ENCODE results near the gene GEMIN4. TPM values are rescaled to one million over a fixed set of nuclear protein-coding genes. Genes with fewer than 3 reads are reported as not detected.

GEMIN4 gene
- total RNA-seq, 1 experiment from 2014 or later = 24.6 TPM

DNA sequence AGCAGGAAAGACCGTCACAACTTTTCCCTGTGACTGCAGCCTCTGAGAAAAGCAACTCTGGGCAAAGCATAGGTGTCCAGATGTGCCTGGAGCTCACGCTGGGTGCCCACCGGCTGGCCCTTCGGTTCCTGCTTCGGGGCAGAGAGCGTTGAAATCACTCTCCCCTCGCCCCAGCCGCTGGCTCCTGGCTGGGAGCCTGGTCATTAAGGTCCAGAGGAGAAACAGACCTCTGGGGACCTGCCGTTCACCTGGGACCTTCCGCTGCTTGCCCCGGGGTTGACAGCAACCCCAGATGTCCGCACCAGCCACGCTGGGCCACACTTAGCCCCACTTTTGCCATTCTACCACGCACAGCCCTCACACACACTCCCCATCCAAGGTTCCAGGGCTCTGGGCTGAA is 43.2 kb upstream of the GEMIN4 start:
- peak overlapping the region; percentile 51; the same call in 1 of the 2 replicates for H3K4me3 ChIP-seq (ENCODE audit: low read length)
- CTCF ChIA-PET = interaction anchor here (0.5 to 2.5 kb wide), 4 partner anchors 184 to 383 kb away, joined by 3 to 12 read pairs (median 6); partner anchors contain the start of genes NXN and TIMM22
- no TSS peak for BruUV-seq (replicated peaks)
- H3K79me2 ChIP-seq (ENCODE audit: low read length) = no peaks in the 10 kb centered on the region
- peaks cover 9% of the 10 kb centered on the region for H3K4me1 ChIP-seq (ENCODE audit: insufficient read depth, low read length)
- intact Hi-C loops (cut with micrococcal nuclease) = loop anchor here (1.0 to 2.0 kb wide), 3 partner anchors 84 to 202 kb away; partner anchors contain the start of gene TIMM22
- no peaks in the 10 kb centered on the region for H3K9me3 ChIP-seq (ENCODE audit: low read length)
- POLR2A ChIA-PET (ENCODE audit: unreplicated experiment) = interaction anchor here (0.7 kb wide), 1 partner anchor 442 kb away, joined by 4 read pairs; no protein-coding TSS in a partner anchor
- DNase-seq = no peak
- no peak overlapping the region for H3K27ac ChIP-seq (ENCODE audit: low read length)
- H3K9me2 ChIP-seq (replicated peaks; ENCODE audit: low read length) = no peaks in the 10 kb centered on the region
- H4K20me1 ChIP-seq (ENCODE audit: low read length) = no peaks in the 10 kb centered on the region
- TF ChIP-seq EZH2phosphoT487 (IDR thresholded peaks at IDR 0.05; ENCODE audit: borderline replicate concordance, low read length) (no peak), EZH2 (IDR thresholded peaks at IDR 0.05; ENCODE audit: low read length, unreplicated experiment) (no peak)
- TF ChIP-seq, protein P1, sequence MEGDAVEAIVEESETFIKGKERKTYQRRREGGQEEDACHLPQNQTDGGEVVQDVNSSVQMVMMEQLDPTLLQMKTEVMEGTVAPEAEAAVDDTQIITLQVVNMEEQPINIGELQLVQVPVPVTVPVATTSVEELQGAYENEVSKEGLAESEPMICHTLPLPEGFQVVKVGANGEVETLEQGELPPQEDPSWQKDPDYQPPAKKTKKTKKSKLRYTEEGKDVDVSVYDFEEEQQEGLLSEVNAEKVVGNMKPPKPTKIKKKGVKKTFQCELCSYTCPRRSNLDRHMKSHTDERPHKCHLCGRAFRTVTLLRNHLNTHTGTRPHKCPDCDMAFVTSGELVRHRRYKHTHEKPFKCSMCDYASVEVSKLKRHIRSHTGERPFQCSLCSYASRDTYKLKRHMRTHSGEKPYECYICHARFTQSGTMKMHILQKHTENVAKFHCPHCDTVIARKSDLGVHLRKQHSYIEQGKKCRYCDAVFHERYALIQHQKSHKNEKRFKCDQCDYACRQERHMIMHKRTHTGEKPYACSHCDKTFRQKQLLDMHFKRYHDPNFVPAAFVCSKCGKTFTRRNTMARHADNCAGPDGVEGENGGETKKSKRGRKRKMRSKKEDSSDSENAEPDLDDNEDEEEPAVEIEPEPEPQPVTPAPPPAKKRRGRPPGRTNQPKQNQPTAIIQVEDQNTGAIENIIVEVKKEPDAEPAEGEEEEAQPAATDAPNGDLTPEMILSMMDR (conservative IDR thresholded peaks at IDR 0.05; ENCODE audit: low read depth, low read length) = no peak
- H3K27me3 ChIP-seq (ENCODE audit: low read length) = no peaks in the 10 kb centered on the region
- peak overlapping the region; percentile 78 for H3K4me2 ChIP-seq (ENCODE audit: low read length)
- peak overlapping the region; percentile 71 for H2AFZ ChIP-seq (ENCODE audit: low read length)
- ATAC-seq = peak; percentile 25; the same call in 1 of the 2 replicates
- H3F3A ChIP-seq (ENCODE audit: low read length, unreplicated experiment) = no peaks in the 10 kb centered on the region
- no peak overlapping the region for H3K9ac ChIP-seq (ENCODE audit: low read length)
- H3K36me3 ChIP-seq (ENCODE audit: low read depth, low read length) = no peaks in the 10 kb centered on the region; the same call in 1 of the 2 replicates

- H4K20me1 ChIP-seq (ENCODE audit: low read length) = no peaks in the 10 kb centered on the region
- H3K9ac ChIP-seq (ENCODE audit: low read length) = no peak overlapping the region
- peak; percentile 76 for ATAC-seq
- no peaks in the 10 kb centered on the region; the same call in 1 of the 2 replicates for H3K36me3 ChIP-seq (ENCODE audit: low read depth, low read length)
- peak; percentile 80 for DNase-seq
- intact Hi-C loops (cut with micrococcal nuclease) = loop anchor here (1.0 to 2.0 kb wide), 3 partner anchors 84 to 202 kb away; partner anchors contain the start of gene TIMM22
- ChIA-PET CTCF (interaction anchor here (1.4 to 2.5 kb wide), 3 partner anchors 185 to 202 kb away, joined by 3 to 12 read pairs (median 7); partner anchors contain the start of genes NXN and TIMM22), POLR2A (ENCODE audit: unreplicated experiment) (interaction anchor here (0.7 kb wide), 1 partner anchor 442 kb away, joined by 4 read pairs; no protein-coding TSS in a partner anchor)
- no TSS peak for BruUV-seq (replicated peaks)
- peak overlapping the region; percentile 78 for H3K4me2 ChIP-seq (ENCODE audit: low read length)
- H3F3A ChIP-seq (ENCODE audit: low read length, unreplicated experiment) = no peaks in the 10 kb centered on the region
- peak overlapping the region; percentile 71 for H2AFZ ChIP-seq (ENCODE audit: low read length)
- no peaks in the 10 kb centered on the region for H3K27me3 ChIP-seq (ENCODE audit: low read length)
- no peaks in the 10 kb centered on the region for H3K79me2 ChIP-seq (ENCODE audit: low read length)
- no peak overlapping the region for H3K27ac ChIP-seq (ENCODE audit: low read length)
- peaks cover 9% of the 10 kb centered on the region for H3K4me1 ChIP-seq (ENCODE audit: insufficient read depth, low read length)
- H3K9me3 ChIP-seq (ENCODE audit: low read length) = no peaks in the 10 kb centered on the region
- no peaks in the 10 kb centered on the region for H3K9me2 ChIP-seq (replicated peaks; ENCODE audit: low read length)
- peak overlapping the region; percentile 51; the same call in 1 of the 2 replicates for H3K4me3 ChIP-seq (ENCODE audit: low read length)
- TF ChIP-seq EZH2 (IDR thresholded peaks at IDR 0.05; ENCODE audit: low read length, unreplicated experiment) (no peak), EZH2phosphoT487 (IDR thresholded peaks at IDR 0.05; ENCODE audit: borderline replicate concordance, low read length) (no peak)
- TF ChIP-seq, protein P1 (conservative IDR thresholded peaks at IDR 0.05; ENCODE audit: low read depth, low read length) = peak; percentile 86
Measured at GRCh38 chr17:794876-795275, 42.8 kb upstream of the GEMIN4 start.

GRCh38 chr17:792277-792676 is 40.2 kb upstream of the GEMIN4 start:
- ChIA-PET POLR2A (ENCODE audit: unreplicated experiment) (no interaction called here), CTCF (interaction anchor here (0.6 kb wide), 1 partner anchor 74 kb away, joined by 3 read pairs; no protein-coding TSS in a partner anchor)
- Histone ChIP-seq H3K36me3 (ENCODE audit: low read depth, low read length) (no peaks in the 10 kb centered on the region; the same call in 1 of the 2 replicates), H3K4me1 (ENCODE audit: insufficient read depth, low read length) (peaks cover 9% of the 10 kb centered on the region), H4K20me1 (ENCODE audit: low read length) (no peaks in the 10 kb centered on the region), H3K27me3 (ENCODE audit: low read length) (no peaks in the 10 kb centered on the region), H3K4me2 (ENCODE audit: low read length) (no peak overlapping the region), H3K9me2 (replicated peaks; ENCODE audit: low read length) (no peaks in the 10 kb centered on the region), H2AFZ (ENCODE audit: low read length) (no peak overlapping the region), H3F3A (ENCODE audit: low read length, unreplicated experiment) (no peaks in the 10 kb centered on the region), H3K4me3 (ENCODE audit: low read length) (no peak overlapping the region), H3K9me3 (ENCODE audit: low read length) (no peaks in the 10 kb centered on the region), H3K9ac (ENCODE audit: low read length) (no peak overlapping the region), H3K27ac (ENCODE audit: low read length) (no peak overlapping the region), H3K79me2 (ENCODE audit: low read length) (no peaks in the 10 kb centered on the region)
- ATAC-seq (no peak), DNase-seq (no peak)
- TF ChIP-seq, protein P1 (conservative IDR thresholded peaks at IDR 0.05; ENCODE audit: low read depth, low read length) = peak; percentile 22; the same call in 1 of the 2 replicates
- TF ChIP-seq EZH2 (IDR thresholded peaks at IDR 0.05; ENCODE audit: low read length, unreplicated experiment) = no peak
- BruUV-seq (replicated peaks) = no TSS peak
- intact Hi-C loops (cut with micrococcal nuclease) = no loop called here

Data from PC-3 (cell line).